ENCODE results near the gene KAT8.
A peak's percentile ranks its signal among the peaks of the same experiment; 100 is the strongest.
"Not testable (repeated sequence)": the region's sequence is repeated elsewhere in the genome, so short reads cannot be mapped to it uniquely, and the experiment has no call there.

Gene KAT8

GRCh38 chr16:31090540-31090939, 26.9 kb upstream of the KAT8 start:
- H3K27ac Mint-ChIP-seq = no peak overlapping the region
- H3K36me3 Mint-ChIP-seq = peaks cover 8% of the 10 kb centered on the region
- no peak overlapping the region for H3K4me3 Mint-ChIP-seq
- no peak for ATAC-seq
- peaks cover 19% of the 10 kb centered on the region for H3K4me1 Mint-ChIP-seq
- no peaks in the 10 kb centered on the region for H3K9me3 Mint-ChIP-seq
- H3K27me3 Mint-ChIP-seq = no peaks in the 10 kb centered on the region

GRCh38 chr16:31092330-31092729, 25.1 kb upstream of the KAT8 start:
- no peak for ATAC-seq
- Mint-ChIP-seq H3K27ac (no peak overlapping the region), H3K4me3 (no peak overlapping the region), H3K27me3 (no peaks in the 10 kb centered on the region), H3K36me3 (peaks cover 8% of the 10 kb centered on the region), H3K9me3 (no peaks in the 10 kb centered on the region), H3K4me1 (peaks cover 30% of the 10 kb centered on the region)

DNA sequence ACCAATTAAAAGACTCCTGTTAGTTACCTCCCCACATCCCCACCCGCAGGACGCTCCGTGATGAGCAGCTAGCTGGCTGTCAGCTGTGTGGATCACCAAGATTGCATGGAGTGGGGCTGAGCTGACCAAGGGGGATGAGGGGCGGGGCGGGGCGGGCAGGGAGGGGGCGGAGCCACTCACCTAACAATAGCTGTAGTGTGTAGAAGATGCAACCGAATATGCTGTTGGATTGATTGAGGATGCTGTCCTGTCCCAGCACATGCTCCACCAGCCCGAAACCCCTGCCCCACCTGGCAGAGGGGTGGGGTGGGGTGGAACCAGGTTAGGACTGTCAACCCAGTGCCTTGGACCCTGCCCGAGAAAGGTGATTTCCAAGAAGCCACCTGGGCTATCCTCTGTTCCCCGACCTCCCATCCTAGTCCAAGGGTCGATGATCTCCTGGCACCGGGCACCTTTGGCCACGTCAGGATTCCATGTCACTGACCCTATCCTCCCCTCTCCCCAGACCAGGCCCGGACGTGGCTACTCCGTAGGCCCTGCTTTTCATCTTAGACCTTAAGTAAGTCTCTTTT, 24.2 kb upstream of the KAT8 start:
- ATAC-seq = no peak
- Mint-ChIP-seq H3K36me3 (peaks cover 8% of the 10 kb centered on the region), H3K27me3 (no peaks in the 10 kb centered on the region), H3K9me3 (no peaks in the 10 kb centered on the region), H3K4me1 (peaks cover 30% of the 10 kb centered on the region), H3K27ac (peak overlapping the region; percentile 83), H3K4me3 (peak overlapping the region; percentile 58)

DNA sequence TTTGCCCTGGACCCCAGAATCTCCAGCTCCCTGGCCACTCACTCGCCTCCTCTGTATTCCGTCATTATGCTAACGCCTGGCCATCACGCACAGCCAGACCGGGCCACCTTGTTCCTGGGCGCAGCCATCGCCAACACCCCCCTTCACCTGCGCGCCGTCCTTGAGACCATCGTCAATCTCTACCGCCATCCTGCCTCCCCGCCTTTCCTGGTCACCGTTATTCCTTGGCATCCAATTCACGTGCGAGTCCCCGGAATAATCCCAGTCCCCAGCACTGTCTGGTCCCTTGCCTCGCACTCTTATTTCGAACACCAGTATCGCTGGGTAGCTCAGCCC, 23.4 kb upstream of the KAT8 start:
- peak overlapping the region; percentile 83 for H3K27ac Mint-ChIP-seq
- no peaks in the 10 kb centered on the region for H3K27me3 Mint-ChIP-seq
- H3K9me3 Mint-ChIP-seq = no peaks in the 10 kb centered on the region
- peaks cover 8% of the 10 kb centered on the region for H3K36me3 Mint-ChIP-seq
- ATAC-seq = no peak
- peaks cover 30% of the 10 kb centered on the region for H3K4me1 Mint-ChIP-seq
- peak overlapping the region; percentile 99 for H3K4me3 Mint-ChIP-seq

GRCh38 chr16:31094424-31095120, 22.9 kb upstream of the KAT8 start, which contains the start of gene VKORC1:
Gene VKORC1, minus strand, starts transcription at chr16:31094797. Its CDS starts 68 bp downstream, at chr16:31094729.
- Mint-ChIP-seq H3K27me3 (no peaks in the 10 kb centered on the region), H3K4me3 (peak within 1 kb of the TSS; percentile 99), H3K27ac (peak within 1 kb of the TSS; percentile 83), H3K9me3 (no peaks in the 10 kb centered on the region), H3K36me3 (peaks cover 3% of the 10 kb centered on the region), H3K4me1 (peaks cover 30% of the 10 kb centered on the region)
- peak; percentile 95 for ATAC-seq

GRCh38 chr16:31099860-31100638, 17.4 kb upstream of the KAT8 start:
- Mint-ChIP-seq H3K4me1 (peaks cover 15% of the 10 kb centered on the region), H3K27ac (no peak overlapping the region), H3K27me3 (no peaks in the 10 kb centered on the region), H3K4me3 (no peak overlapping the region), H3K9me3 (no peaks in the 10 kb centered on the region), H3K36me3 (no peaks in the 10 kb centered on the region)
- no peak for ATAC-seq

DNA sequence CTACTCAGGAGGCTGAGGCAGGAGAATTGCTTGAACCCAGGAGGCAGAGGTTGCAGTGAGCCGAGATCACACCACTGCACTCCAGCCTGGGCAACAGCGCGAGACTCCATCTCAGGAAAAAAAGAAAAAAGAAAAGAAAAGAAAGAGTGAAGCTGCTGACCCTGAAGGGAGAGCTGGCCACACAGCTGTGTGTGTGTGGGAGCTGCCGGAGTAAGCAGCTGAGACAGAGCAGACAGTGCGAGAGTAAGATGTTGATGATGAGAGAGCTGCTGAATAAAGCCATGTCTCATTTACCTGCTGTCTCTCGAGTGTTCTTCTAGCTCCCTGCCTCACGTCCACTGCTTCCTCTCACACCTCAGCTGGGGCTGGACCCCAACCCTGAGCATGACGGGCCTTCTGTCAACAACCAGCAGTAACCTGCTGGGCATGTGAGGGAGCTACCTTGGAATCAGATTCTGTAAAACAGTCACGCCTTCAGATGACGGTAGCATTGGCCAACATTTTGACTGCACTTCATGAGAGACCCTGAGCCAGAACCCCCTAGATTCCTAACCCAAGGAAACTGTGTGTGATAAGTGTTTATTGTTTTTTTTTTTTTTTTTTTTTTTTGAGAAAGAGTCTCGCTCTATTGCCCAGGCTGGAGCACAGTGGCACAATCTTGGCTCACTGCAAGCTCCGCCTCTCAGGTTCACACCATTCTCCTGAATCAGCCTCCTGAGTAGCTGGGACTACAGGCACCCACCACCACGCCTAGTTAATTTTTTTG, 16.4 kb upstream of the KAT8 start:
- H3K9me3 Mint-ChIP-seq, ATAC-seq, H3K4me3 Mint-ChIP-seq, H3K27ac Mint-ChIP-seq, H3K27me3 Mint-ChIP-seq, H3K4me1 Mint-ChIP-seq, H3K36me3 Mint-ChIP-seq: not testable (repeated sequence)

DNA sequence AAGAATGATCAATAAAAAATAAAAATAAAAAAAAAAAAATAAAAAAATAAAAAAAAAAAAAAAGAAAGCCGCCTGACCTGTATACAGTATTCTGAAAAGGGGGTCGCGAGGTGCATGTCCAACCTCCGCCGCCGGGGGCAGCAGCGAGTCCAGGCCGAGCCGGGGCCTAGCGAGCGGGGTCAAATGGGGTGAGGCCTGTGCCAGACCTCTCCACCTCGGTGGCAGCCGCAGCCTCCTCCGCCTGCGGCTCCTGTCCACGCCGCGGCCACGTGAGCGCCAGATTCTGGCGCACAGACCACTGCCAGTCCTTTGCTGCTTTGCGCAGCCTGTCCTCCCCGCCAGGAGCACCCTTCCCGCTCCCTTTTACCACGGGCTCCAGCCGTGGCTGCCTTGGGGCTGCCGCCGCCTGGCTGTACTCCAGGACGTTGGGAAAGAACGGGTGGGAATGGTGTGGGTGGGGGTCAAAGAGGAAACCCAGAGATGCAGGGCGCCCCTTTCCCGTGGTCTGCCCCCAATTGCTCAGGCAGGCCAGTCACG, 11.7 kb upstream of the KAT8 start:
- H3K9me3 Mint-ChIP-seq = no peaks in the 10 kb centered on the region
- peaks cover 30% of the 10 kb centered on the region for H3K4me1 Mint-ChIP-seq
- peak overlapping the region; percentile 23 for H3K4me3 Mint-ChIP-seq
- H3K36me3 Mint-ChIP-seq = peaks cover 14% of the 10 kb centered on the region
- peak; percentile 80 for ATAC-seq
- peak overlapping the region; percentile 65 for H3K27ac Mint-ChIP-seq
- no peaks in the 10 kb centered on the region for H3K27me3 Mint-ChIP-seq

- H3K27me3 Mint-ChIP-seq = no peaks in the 10 kb centered on the region
- peaks cover 30% of the 10 kb centered on the region for H3K4me1 Mint-ChIP-seq
- H3K27ac Mint-ChIP-seq = peak overlapping the region; percentile 88
- ATAC-seq = no peak
- peaks cover 14% of the 10 kb centered on the region for H3K36me3 Mint-ChIP-seq
- no peaks in the 10 kb centered on the region for H3K9me3 Mint-ChIP-seq
- no peak overlapping the region for H3K4me3 Mint-ChIP-seq
Measured at GRCh38 chr16:31106509-31107464, 10.7 kb upstream of the KAT8 start.

GRCh38 chr16:31107465-31107867, 10.0 kb upstream of the KAT8 start:
- Mint-ChIP-seq H3K4me3 (peak overlapping the region; percentile 87), H3K4me1 (peaks cover 30% of the 10 kb centered on the region), H3K9me3 (no peaks in the 10 kb centered on the region), H3K27ac (peak overlapping the region; percentile 88), H3K27me3 (no peaks in the 10 kb centered on the region), H3K36me3 (peaks cover 21% of the 10 kb centered on the region)
- peak; percentile 51 for ATAC-seq

DNA sequence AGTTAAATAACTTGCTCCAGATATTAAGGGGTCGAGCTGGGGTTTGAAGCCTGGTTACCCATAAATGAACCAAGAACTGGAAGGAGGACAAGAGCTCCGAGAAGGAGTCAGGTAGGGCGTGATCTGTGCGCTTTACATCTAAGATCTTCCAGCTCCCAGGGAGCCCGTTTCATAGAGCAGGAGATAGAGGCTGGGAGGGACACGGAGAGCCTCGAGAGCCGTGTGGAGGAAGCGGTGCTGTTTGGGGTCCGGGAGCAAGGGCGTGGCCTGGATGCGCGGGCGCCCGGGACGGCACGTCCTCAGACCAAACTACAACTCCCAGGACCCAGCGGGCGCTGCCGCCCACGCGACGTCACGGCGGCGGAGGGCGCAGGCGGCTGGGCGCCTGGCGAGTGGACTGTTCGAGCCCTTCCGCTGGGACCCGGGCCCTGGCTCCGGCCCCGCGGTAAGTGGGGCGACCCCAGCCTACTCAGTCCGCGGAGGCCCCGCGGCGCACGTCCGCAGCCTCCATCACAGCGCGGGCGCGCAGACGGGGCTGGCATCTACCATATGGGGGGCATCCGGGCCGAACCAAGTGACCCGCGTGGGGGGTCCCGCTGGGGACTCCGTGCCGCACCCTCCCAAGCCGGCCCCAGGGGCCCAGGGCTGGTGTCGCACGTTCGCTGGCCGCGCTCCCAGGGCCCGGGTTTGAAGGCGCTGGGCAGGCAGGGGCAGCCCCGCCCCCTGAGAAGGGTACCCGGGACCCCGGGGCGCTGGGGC, 9.2 kb upstream of the KAT8 start, which contains the start of gene BCKDK:
BCKDK (plus strand) TSS at position 352 of the 759 bp plus-strand sequence. CDS start 838 bp downstream, outside the sequence.
- Mint-ChIP-seq H3K36me3 (peaks cover 26% of the 10 kb centered on the region), H3K4me3 (peak within 1 kb of the TSS; percentile 87)

DNA sequence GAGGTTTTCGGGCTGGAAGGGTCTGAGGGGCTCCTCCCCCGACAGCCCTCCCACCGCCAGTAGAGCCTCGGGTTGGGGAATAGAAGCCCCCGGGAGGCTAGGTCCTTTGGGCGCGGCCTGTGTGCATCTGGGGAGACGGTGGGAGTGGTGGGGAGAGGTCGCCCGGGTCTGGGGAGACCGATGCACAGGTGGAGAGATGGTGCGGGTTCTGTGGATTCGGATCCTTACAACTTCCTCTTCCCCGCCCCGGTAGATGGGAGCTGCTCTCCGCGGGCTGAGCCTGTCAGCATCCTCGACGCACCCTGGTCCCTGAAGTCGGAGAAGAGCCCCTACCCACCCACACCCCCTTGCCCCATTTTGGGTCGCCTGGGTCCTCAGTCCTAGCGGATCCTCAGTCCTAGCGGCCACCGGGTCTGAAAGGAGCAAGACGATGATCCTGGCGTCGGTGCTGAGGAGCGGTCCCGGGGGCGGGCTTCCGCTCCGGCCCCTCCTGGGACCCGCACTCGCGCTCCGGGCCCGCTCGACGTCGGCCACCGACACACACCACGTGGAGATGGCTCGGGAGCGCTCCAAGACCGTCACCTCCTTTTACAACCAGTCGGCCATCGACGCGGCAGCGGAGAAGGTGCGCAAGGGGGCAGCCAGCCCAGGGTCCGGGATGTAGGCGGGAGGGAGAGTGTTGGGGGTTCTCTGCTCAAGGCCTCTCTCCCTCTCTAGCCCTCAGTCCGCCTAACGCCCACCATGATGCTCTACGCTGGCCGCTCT, 8.5 kb upstream of the KAT8 start:
- Mint-ChIP-seq H3K27ac (peak overlapping the region; percentile 88), H3K4me3 (peak overlapping the region; percentile 87), H3K36me3 (peaks cover 26% of the 10 kb centered on the region)

More for the DNA sequence above, 9.2 kb upstream of the KAT8 start, which contains the start of gene BCKDK:
- Mint-ChIP-seq H3K27me3 (no peaks in the 10 kb centered on the region), H3K9me3 (no peaks in the 10 kb centered on the region), H3K27ac (peak within 1 kb of the TSS; percentile 88), H3K4me1 (peaks cover 33% of the 10 kb centered on the region)
- ATAC-seq = peak; percentile 90

DNA sequence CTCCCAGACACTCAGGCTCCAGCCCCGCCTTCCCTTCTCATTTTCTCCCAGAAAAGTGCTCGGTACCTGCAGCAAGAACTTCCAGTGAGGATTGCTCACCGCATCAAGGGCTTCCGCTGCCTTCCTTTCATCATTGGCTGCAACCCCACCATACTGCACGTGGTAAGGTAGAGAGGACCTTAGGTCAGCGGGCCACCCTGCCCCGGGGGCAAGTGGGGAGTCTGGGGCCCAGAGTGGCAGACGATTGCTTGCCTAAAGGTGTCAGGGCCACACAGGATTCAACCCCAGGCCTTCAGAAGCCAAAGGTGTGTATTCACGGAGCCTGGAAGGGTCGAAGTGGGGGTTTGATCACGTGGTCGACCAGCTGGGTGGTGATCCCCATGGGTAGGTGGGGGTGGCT, 7.8 kb upstream of the KAT8 start:
- Mint-ChIP-seq H3K27me3 (no peaks in the 10 kb centered on the region), H3K4me1 (peaks cover 41% of the 10 kb centered on the region), H3K9me3 (no peaks in the 10 kb centered on the region), H3K27ac (peak overlapping the region; percentile 57), H3K4me3 (peak overlapping the region; percentile 73), H3K36me3 (peaks cover 26% of the 10 kb centered on the region)
- no peak for ATAC-seq

More for the DNA sequence above, 8.5 kb upstream of the KAT8 start:
- Mint-ChIP-seq H3K9me3 (no peaks in the 10 kb centered on the region), H3K27me3 (no peaks in the 10 kb centered on the region), H3K4me1 (peaks cover 39% of the 10 kb centered on the region)
- no peak for ATAC-seq

Measured in stimulated activated memory B cell treated with anti-CD40 and anti-IgM and Interleukin-4, amounts not matched to agents 10 μg/mL and 1 μg/mL and 100 μg/mL, for 72 hours (primary cell).